GM23248 (cell line): ENCODE measurements around the gene TAF6L.

Experiments used
- EZH2 ChIP-seq: fragments of 200-600 bp; sonication (generic); IDR thresholded peaks from 2 replicates; pipeline ENCODE4 v1.6.1; 2018; ENCODE audit warnings: antibody characterized with exemption, mild to moderate bottlenecking; ENCODE audit not compliant: insufficient read depth, poor library complexity, severe bottlenecking
- EZH2phosphoT487 ChIP-seq: fragments of 200-600 bp; sonication (generic); IDR thresholded peaks from 2 replicates; pipeline ENCODE4 v1.6.1; 2018; ENCODE audit warnings: antibody characterized with exemption, moderate library complexity, mild to moderate bottlenecking, low read depth; ENCODE audit not compliant: insufficient read depth

- TF ChIP-seq EZH2phosphoT487, result no peak
- no peak for TF ChIP-seq EZH2
Observed at GRCh38 chr11:62732830-62733229, 38.4 kb upstream of the TAF6L start.
